HepG2 (cell line): ENCODE measurements around the gene C11orf65. TPM values are rescaled to one million over a fixed set of nuclear protein-coding genes. Genes with fewer than 3 reads are reported as not detected.

Experiments used
- ATAC-seq: fragments of 200-7000 bp; cut with Tn5 transposase; 3 replicates; pipeline ENCODE4 v1.9.1; 2020; ENCODE audit warnings: mild to moderate bottlenecking, moderate library complexity
- BruUV-seq: library from RNA; stranded (reverse); fragments of 400-500 nt; replicated peaks from 2 replicates; lab custom pipeline; 2021; lab: Mats Ljungman, UMichigan
- CTCF ChIA-PET: fragments of 300-600 bp; formaldehyde crosslinking; extraction: SDS; loops from one replicate; lab custom pipeline; 2021; ENCODE audit warnings: low total read pairs, inconsistent platforms, low intra/inter-chr PET ratio; lab: Yijun Ruan, JAX
- POLR2A ChIA-PET: fragments of 350-600 bp; sonication (Branson Sonifier 250); formaldehyde crosslinking; loops from one replicate; lab custom pipeline; 2020; ENCODE audit warnings: antibody characterized with exemption, inconsistent platforms; lab: Yijun Ruan, JAX
- DNase-seq: peaks from one replicate; pipeline ENCODE4 v3.0.0-alpha.2; 2015; ENCODE audit warnings: low spot score
- FAIRE-seq: peaks from 3 replicates; lab custom pipeline; 2011; peaks lifted over from hg19 to GRCh38; lab: Jason Lieb, UNC
- H2AFZ ChIP-seq: one replicate; pipeline ENCODE4 v1.6.1; 2011; ENCODE audit warnings: low read length, inconsistent platforms
- H3K27ac ChIP-seq: fragments of 300-600 bp; 3 replicates; pipeline ENCODE4 v1.8.0; 2011; ENCODE audit warnings: mixed run types, mild to moderate bottlenecking, mixed read lengths, low read length, inconsistent platforms; ENCODE audit not compliant: insufficient read depth; ENCODE audit errors: extremely low read length
- H3K27me3 ChIP-seq, 2 experiments: fragments of 200-600 bp in 1 of 2; 2 replicates in 1 of 2; 3 replicates in 1 of 2; pipeline versions ENCODE4 v1.6.0 to v1.8.0; 2011; ENCODE audit warnings: low read length in 2 of 2, mild to moderate bottlenecking in 2 of 2, moderate library complexity in 2 of 2, inconsistent platforms in 1 of 2; ENCODE audit not compliant: insufficient read depth in 2 of 2, control insufficient read depth in 1 of 2
- H3K36me3 ChIP-seq, 2 experiments: fragments of 200-600 bp in 1 of 2; replicated peaks in 1 of 2; 2 replicates in 1 of 2; 3 replicates in 1 of 2; pipeline versions ENCODE4 v1.5.1 to v1.8.0; 2011; ENCODE audit warnings: low read length in 2 of 2, inconsistent platforms in 1 of 2; ENCODE audit not compliant: insufficient read depth in 2 of 2, control insufficient read depth in 1 of 2
- H3K4me1 ChIP-seq: 2 replicates; pipeline ENCODE4 v1.5.1; 2012; ENCODE audit warnings: low read length, inconsistent platforms; ENCODE audit not compliant: insufficient read depth
- H3K4me2 ChIP-seq: 2 replicates; pipeline ENCODE4 v1.6.0; 2011; ENCODE audit warnings: low read depth, low read length, inconsistent platforms
- H3K4me3 ChIP-seq, 3 experiments: fragments of 200-600 bp in 1 of 3; sonication (generic), shearing (Covaris generic) in 1 of 3; replicated peaks in 1 of 3; 2 replicates each; pipeline ENCODE4 v1.5.1; 2011 to 2016; ENCODE audit warnings: low read length in 3 of 3, inconsistent platforms in 2 of 3, low read depth in 2 of 3, mild to moderate bottlenecking in 2 of 3, control low read depth in 1 of 3, mixed read lengths in 1 of 3; ENCODE audit not compliant: insufficient read depth in 1 of 3
- H3K79me2 ChIP-seq: one replicate; pipeline ENCODE4 v1.6.1; 2011; ENCODE audit warnings: low read length, inconsistent platforms; ENCODE audit not compliant: insufficient read depth
- H3K9ac ChIP-seq: 2 replicates; pipeline ENCODE4 v1.6.0; 2011; ENCODE audit warnings: mild to moderate bottlenecking, low read depth, low read length, inconsistent platforms; ENCODE audit not compliant: insufficient read depth
- H3K9me3 ChIP-seq: 2 replicates; pipeline ENCODE4 v1.5.1; 2012; ENCODE audit warnings: mild to moderate bottlenecking, low read length
- H4K20me1 ChIP-seq: 2 replicates; pipeline ENCODE4 v1.6.0; 2011; ENCODE audit warnings: inconsistent platforms, mild to moderate bottlenecking, low read length, moderate library complexity; ENCODE audit not compliant: insufficient read depth
- DPF2 ChIP-seq: sonication (generic); formaldehyde crosslinking; IDR thresholded peaks from 2 replicates; pipeline ENCODE4 v1.4.0; 2020; ENCODE audit warnings: mild to moderate bottlenecking, low read depth, missing genetic modification reagents, borderline replicate concordance
- KAT2B ChIP-seq: fragments of 150-350 bp; IDR thresholded peaks from 2 replicates; pipeline ENCODE4 v1.6.1; 2014; ENCODE audit warnings: low read depth, low read length, borderline replicate concordance
- POGK ChIP-seq: sonication (generic); formaldehyde crosslinking; conservative IDR thresholded peaks from 2 replicates; pipeline ENCODE4 v1.8.0; 2022; ENCODE audit warnings: mild to moderate bottlenecking, moderate library complexity, missing genetic modification reagents
- TAF1 ChIP-seq: sonication (generic); formaldehyde crosslinking; IDR thresholded peaks from 2 replicates; pipeline ENCODE4 v1.4.0; 2020; ENCODE audit warnings: missing genetic modification reagents
- ZFX ChIP-seq: sonication (generic); formaldehyde crosslinking; IDR thresholded peaks from 2 replicates; pipeline ENCODE4 v1.4.0; 2020; ENCODE audit warnings: mild to moderate bottlenecking, low read depth, missing genetic modification reagents, moderate library complexity
- ZNF12 ChIP-seq: sonication (generic); formaldehyde crosslinking; IDR thresholded peaks from 2 replicates; pipeline ENCODE4 v1.5.0; 2020; ENCODE audit warnings: missing genetic modification reagents
- ZNF138 ChIP-seq: sonication (generic); formaldehyde crosslinking; IDR thresholded peaks from 2 replicates; pipeline ENCODE4 v1.5.0; 2020; ENCODE audit warnings: mild to moderate bottlenecking, low read depth, missing genetic modification reagents
- ZNF225 ChIP-seq: sonication (generic); formaldehyde crosslinking; IDR thresholded peaks from 2 replicates; pipeline ENCODE4 v1.4.0; 2020; ENCODE audit warnings: mild to moderate bottlenecking, missing genetic modification reagents
- ZNF235 ChIP-seq: sonication (generic); formaldehyde crosslinking; IDR thresholded peaks from 2 replicates; pipeline ENCODE4 v1.8.1; 2023; ENCODE audit warnings: mild to moderate bottlenecking, missing genetic modification reagents, borderline replicate concordance
- ZNF383 ChIP-seq: sonication (generic); formaldehyde crosslinking; IDR thresholded peaks from 2 replicates; pipeline ENCODE4 v1.4.0; 2020; ENCODE audit warnings: missing genetic modification reagents, mild to moderate bottlenecking, borderline replicate concordance
- in situ Hi-C: cut with HindIII; loops from 2 replicates; pipeline ENCODE4 v1.10.0; 2017; ENCODE audit warnings: low pct_unique_long_range_greater_than_20kb; ENCODE audit not compliant: extremely low pct_ligation_motif_present
- intact Hi-C: fragments of 100-400 bp; cut with micrococcal nuclease; formaldehyde crosslinking; loops from one replicate; pipeline ENCODE4 v1.10.0; 2022; ENCODE audit not compliant: unreplicated experiment
- polyA plus RNA-seq, 8 experiments: library from polyadenylated mRNA; depleted of rRNA in 3 of 8; stranded (reverse) in 7 of 8; unstranded in 1 of 8; fragments of >200 nt; fragmentation: Illumina TruSeq in 4 of 8; extraction: Trizol in 4 of 8; gene quantifications; 2 replicates each; pipeline versions ENCODE4 v1.2.1 to v1.2.3, GENCODE V29; 2011 to 2016; ENCODE audit warnings: low read depth in 4 of 8, missing spikeins in 1 of 8, mixed read lengths in 1 of 8; ENCODE audit not compliant: insufficient read depth in 1 of 8
- total RNA-seq, 5 experiments: library from RNA; depleted of rRNA; stranded (reverse); fragments of >200 nt; fragmentation: Illumina TruSeq; extraction: Trizol; gene quantifications; 2 replicates each; pipeline ENCODE4 v1.2.3, GENCODE V29; 2016; ENCODE audit warnings: low read depth in 1 of 5

C11orf65 gene
- total and polyA plus RNA-seq, 2 of the 13 experiments (the other 11 are each of a cell fraction or from before 2014, with no cell fraction given): 0.38 to 0.42 TPM

- Histone ChIP-seq H2AFZ (no peak overlapping the region), H4K20me1 (no peaks in the 10 kb centered on the region), H3K27ac (no peak overlapping the region), H3K27me3 (no peaks in the 10 kb centered on the region), H3K9ac (no peak overlapping the region), H3K9me3 (peaks cover 12% of the 10 kb centered on the region), H3K36me3 (no peaks in the 10 kb centered on the region), H3K4me2 (no peak overlapping the region), H3K4me1 (no peaks in the 10 kb centered on the region), H3K79me2 (no peaks in the 10 kb centered on the region), H3K4me3 (no peak overlapping the region)
- FAIRE-seq (no peak), ATAC-seq (no peak), DNase-seq (no peak)
- intact Hi-C loops: no loop called here
- CTCF ChIA-PET: no interaction called here
- POLR2A ChIA-PET: no interaction called here
- no TSS peak for BruUV-seq
- in situ Hi-C loops: loop anchor here (5.0 kb wide), 1 partner anchor 232 kb away; no protein-coding TSS in a partner anchor
- no peak for TF ChIP-seq ZNF383 (CRISPR knock-in tag)
- no peak for TF ChIP-seq ZFX (CRISPR knock-in tag)
- no peak for TF ChIP-seq ZNF138 (CRISPR knock-in tag)
- no peak for TF ChIP-seq KAT2B
- no peak for TF ChIP-seq TAF1
- TF ChIP-seq POGK (CRISPR knock-in tag): no peak
- TF ChIP-seq ZNF235 (CRISPR knock-in tag): no peak
- TF ChIP-seq ZNF12 (CRISPR knock-in tag): no peak
- TF ChIP-seq DPF2 (CRISPR knock-in tag): no peak
- TF ChIP-seq ZNF225 (CRISPR knock-in tag): no peak
These were observed 52.4 kb downstream of the C11orf65 start for GRCh38 chr11:108414958-108415357.
